ENCODE data around the gene EBF3.

Gene EBF3

GRCh38 chr10:129790715-129791446, 173.2 kb downstream of the EBF3 start:
- no peak overlapping the region for H3K4me3 ChIP-seq (IDR thresholded peaks at IDR 0.05; ENCODE audit: insufficient read depth, low read depth, low read length)

DNA sequence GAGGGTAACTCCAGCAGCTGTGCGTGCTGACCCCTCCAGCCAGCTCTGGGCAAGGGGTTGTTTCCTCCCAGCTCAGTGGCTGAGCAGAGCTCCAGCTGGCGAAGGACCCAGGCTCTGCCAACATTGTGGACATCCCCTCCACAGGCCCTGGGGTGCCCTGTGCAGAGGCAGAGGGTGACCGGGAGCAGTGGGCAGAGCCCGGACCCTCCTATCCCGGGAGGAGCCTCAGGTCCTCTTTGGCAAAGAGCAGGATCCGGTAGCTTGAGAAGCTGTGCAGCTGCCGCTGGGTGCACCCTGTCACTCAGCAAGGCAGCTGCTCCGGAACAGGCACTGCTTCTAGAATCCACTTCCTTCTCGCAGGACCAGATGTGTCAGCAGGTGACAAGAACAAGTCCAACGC, 175.9 kb downstream of the EBF3 start:
- Histone ChIP-seq H3K36me3 (ENCODE audit: insufficient read depth) (no peaks in the 10 kb centered on the region), H4K20me1 (ENCODE audit: insufficient read depth) (no peaks in the 10 kb centered on the region), H2AFZ (ENCODE audit: low read depth) (no peak overlapping the region), H3K9ac (no peak overlapping the region), H3K4me2 (no peak overlapping the region), H3K4me3 (IDR thresholded peaks at IDR 0.05; ENCODE audit: insufficient read depth, low read depth, low read length) (no peak overlapping the region), H3K27ac (no peak overlapping the region), H3K27me3 (ENCODE audit: insufficient read depth, low read depth) (no peaks in the 10 kb centered on the region), H3K79me2 (ENCODE audit: insufficient read depth, low read depth) (no peaks in the 10 kb centered on the region), H3K4me1 (ENCODE audit: low read depth, poor library complexity, severe bottlenecking) (no peaks in the 10 kb centered on the region)
- TF ChIP-seq, protein P1, sequence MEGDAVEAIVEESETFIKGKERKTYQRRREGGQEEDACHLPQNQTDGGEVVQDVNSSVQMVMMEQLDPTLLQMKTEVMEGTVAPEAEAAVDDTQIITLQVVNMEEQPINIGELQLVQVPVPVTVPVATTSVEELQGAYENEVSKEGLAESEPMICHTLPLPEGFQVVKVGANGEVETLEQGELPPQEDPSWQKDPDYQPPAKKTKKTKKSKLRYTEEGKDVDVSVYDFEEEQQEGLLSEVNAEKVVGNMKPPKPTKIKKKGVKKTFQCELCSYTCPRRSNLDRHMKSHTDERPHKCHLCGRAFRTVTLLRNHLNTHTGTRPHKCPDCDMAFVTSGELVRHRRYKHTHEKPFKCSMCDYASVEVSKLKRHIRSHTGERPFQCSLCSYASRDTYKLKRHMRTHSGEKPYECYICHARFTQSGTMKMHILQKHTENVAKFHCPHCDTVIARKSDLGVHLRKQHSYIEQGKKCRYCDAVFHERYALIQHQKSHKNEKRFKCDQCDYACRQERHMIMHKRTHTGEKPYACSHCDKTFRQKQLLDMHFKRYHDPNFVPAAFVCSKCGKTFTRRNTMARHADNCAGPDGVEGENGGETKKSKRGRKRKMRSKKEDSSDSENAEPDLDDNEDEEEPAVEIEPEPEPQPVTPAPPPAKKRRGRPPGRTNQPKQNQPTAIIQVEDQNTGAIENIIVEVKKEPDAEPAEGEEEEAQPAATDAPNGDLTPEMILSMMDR (conservative IDR thresholded peaks at IDR 0.05; ENCODE audit: low read depth, low read length), result no peak

More at GRCh38 chr10:129790715-129791446, 173.2 kb downstream of the EBF3 start:
- Histone ChIP-seq H3K36me3 (ENCODE audit: insufficient read depth) (no peaks in the 10 kb centered on the region), H3K79me2 (ENCODE audit: insufficient read depth, low read depth) (no peaks in the 10 kb centered on the region), H3K27me3 (ENCODE audit: insufficient read depth, low read depth) (no peaks in the 10 kb centered on the region), H4K20me1 (ENCODE audit: insufficient read depth) (no peaks in the 10 kb centered on the region), H3K27ac (no peak overlapping the region), H2AFZ (ENCODE audit: low read depth) (no peak overlapping the region), H3K4me1 (ENCODE audit: low read depth, poor library complexity, severe bottlenecking) (no peaks in the 10 kb centered on the region), H3K9ac (no peak overlapping the region), H3K4me2 (no peak overlapping the region)
- TF ChIP-seq, protein P1 (conservative IDR thresholded peaks at IDR 0.05; ENCODE audit: low read depth, low read length), result no peak

GRCh38 chr10:129787557-129787956, 176.5 kb downstream of the EBF3 start:
- no peak overlapping the region for H3K4me3 ChIP-seq (IDR thresholded peaks at IDR 0.05; ENCODE audit: insufficient read depth, low read depth, low read length)
- H3K36me3 ChIP-seq (ENCODE audit: insufficient read depth), result no peaks in the 10 kb centered on the region
- no peak overlapping the region for H2AFZ ChIP-seq (ENCODE audit: low read depth)
- no peaks in the 10 kb centered on the region for H4K20me1 ChIP-seq (ENCODE audit: insufficient read depth)
- H3K27ac ChIP-seq, result no peak overlapping the region
- H3K4me2 ChIP-seq, result no peak overlapping the region
- TF ChIP-seq, protein P1 (conservative IDR thresholded peaks at IDR 0.05; ENCODE audit: low read depth, low read length), result no peak
- H3K27me3 ChIP-seq (ENCODE audit: insufficient read depth, low read depth), result no peaks in the 10 kb centered on the region
- H3K79me2 ChIP-seq (ENCODE audit: insufficient read depth, low read depth), result no peaks in the 10 kb centered on the region
- H3K9ac ChIP-seq, result no peak overlapping the region
- no peaks in the 10 kb centered on the region for H3K4me1 ChIP-seq (ENCODE audit: low read depth, poor library complexity, severe bottlenecking)

GRCh38 chr10:129786216-129786615, 177.9 kb downstream of the EBF3 start:
- TF ChIP-seq, protein P1 (conservative IDR thresholded peaks at IDR 0.05; ENCODE audit: low read depth, low read length), result no peak
- H3K4me3 ChIP-seq (IDR thresholded peaks at IDR 0.05; ENCODE audit: insufficient read depth, low read depth, low read length), result no peak overlapping the region
- no peaks in the 10 kb centered on the region for H3K79me2 ChIP-seq (ENCODE audit: insufficient read depth, low read depth)
- H3K4me1 ChIP-seq (ENCODE audit: low read depth, poor library complexity, severe bottlenecking), result no peaks in the 10 kb centered on the region
- H3K9ac ChIP-seq, result no peak overlapping the region
- H3K4me2 ChIP-seq, result no peak overlapping the region
- H4K20me1 ChIP-seq (ENCODE audit: insufficient read depth), result no peaks in the 10 kb centered on the region
- no peaks in the 10 kb centered on the region for H3K27me3 ChIP-seq (ENCODE audit: insufficient read depth, low read depth)
- no peaks in the 10 kb centered on the region for H3K36me3 ChIP-seq (ENCODE audit: insufficient read depth)
- no peak overlapping the region for H2AFZ ChIP-seq (ENCODE audit: low read depth)
- H3K27ac ChIP-seq, result no peak overlapping the region

All from KMS-11 (cell line).